Cardiac muscle cell (in vitro differentiated cells and primary cell): Measurements from ENCODE around the gene ARHGAP25. TPM values are rescaled to one million over a fixed set of nuclear protein-coding genes. Genes with fewer than 3 reads are reported as not detected.

Experiments
- DNase-seq, 2 donors: peaks; one replicate each; pipeline versions ENCODE4 v3.0.0 to v3.0.0-alpha.2; 2010 to 2017; ENCODE audit warnings: low read depth in 1 of 2, low spot score in 1 of 2
- H3K27ac ChIP-seq: fragments of 200-600 bp; sonication (generic); 2 replicates; pipeline ENCODE4 v1.5.1; 2016
- H3K27me3 ChIP-seq: fragments of 200-600 bp; sonication (generic); 2 replicates; pipeline ENCODE4 v1.6.0; 2016; ENCODE audit warnings: control low read depth
- H3K36me3 ChIP-seq: fragments of 200-600 bp; sonication (generic); 2 replicates; pipeline ENCODE4 v1.5.1; 2016; ENCODE audit warnings: control low read depth
- H3K4me1 ChIP-seq: fragments of 200-600 bp; sonication (generic); 2 replicates; pipeline ENCODE4 v1.8.1; 2017; ENCODE audit warnings: low read depth, mild to moderate bottlenecking, mixed run types
- H3K4me3 ChIP-seq: fragments of 200-600 bp; sonication (generic); 2 replicates; pipeline ENCODE4 v1.5.1; 2016; ENCODE audit warnings: mild to moderate bottlenecking
- H3K9me3 ChIP-seq: fragments of 200-600 bp; sonication (generic); 2 replicates; pipeline ENCODE4 v1.5.1; 2017; ENCODE audit warnings: low read depth, mild to moderate bottlenecking, control low read depth
- polyA plus RNA-seq: library from polyadenylated mRNA; unstranded; fragments of >200 nt; fragmentation: Nextera tagmentation; extraction: Ambion mirVana; gene quantifications from 2 replicates; pipeline ENCODE4 v1.2.1, GENCODE V29; 2016
- total RNA-seq: library from RNA; depleted of rRNA; stranded (reverse); fragments of >200 nt; gene quantifications from 2 replicates; pipeline ENCODE4 v1.2.3, GENCODE V29; 2016
- TF ChIP-seq, protein P1 (sequence below): IDR thresholded peaks from 2 replicates; pipeline ENCODE4 v1.5.1; 2012; ENCODE audit warnings: low read depth, mild to moderate bottlenecking, low read length

The ARHGAP25 gene
- total and polyA plus RNA-seq, 2 experiments from 2014 or later, result 3.9 to 7.7 TPM

DNA sequence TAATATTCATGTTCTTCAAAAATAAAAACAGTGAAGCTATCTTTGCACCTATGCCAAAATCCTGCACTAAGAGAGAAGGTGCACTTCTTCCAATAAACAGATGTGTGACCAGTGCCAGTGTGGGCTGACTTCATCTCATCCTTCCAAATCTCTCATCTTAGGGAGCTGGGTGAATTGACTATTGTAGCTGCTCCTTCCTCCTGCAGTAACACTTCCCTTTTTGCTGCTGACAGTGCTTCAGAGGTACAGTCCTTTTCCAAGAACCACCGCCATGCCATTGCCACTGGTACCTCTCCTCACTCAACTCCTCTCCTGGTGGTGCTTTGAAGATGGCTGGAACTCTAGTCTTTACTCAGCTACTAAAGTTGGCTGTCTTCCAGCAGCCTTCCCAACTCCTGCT is 42.1 kb upstream of the ARHGAP25 start:
- DNase-seq, result no peak
- Histone ChIP-seq H3K36me3 (no peaks in the 10 kb centered on the region), H3K4me1 (no peaks in the 10 kb centered on the region), H3K27ac (no peak overlapping the region), H3K9me3 (no peaks in the 10 kb centered on the region), H3K27me3 (no peaks in the 10 kb centered on the region), H3K4me3 (no peak overlapping the region)
- TF ChIP-seq, protein P1, sequence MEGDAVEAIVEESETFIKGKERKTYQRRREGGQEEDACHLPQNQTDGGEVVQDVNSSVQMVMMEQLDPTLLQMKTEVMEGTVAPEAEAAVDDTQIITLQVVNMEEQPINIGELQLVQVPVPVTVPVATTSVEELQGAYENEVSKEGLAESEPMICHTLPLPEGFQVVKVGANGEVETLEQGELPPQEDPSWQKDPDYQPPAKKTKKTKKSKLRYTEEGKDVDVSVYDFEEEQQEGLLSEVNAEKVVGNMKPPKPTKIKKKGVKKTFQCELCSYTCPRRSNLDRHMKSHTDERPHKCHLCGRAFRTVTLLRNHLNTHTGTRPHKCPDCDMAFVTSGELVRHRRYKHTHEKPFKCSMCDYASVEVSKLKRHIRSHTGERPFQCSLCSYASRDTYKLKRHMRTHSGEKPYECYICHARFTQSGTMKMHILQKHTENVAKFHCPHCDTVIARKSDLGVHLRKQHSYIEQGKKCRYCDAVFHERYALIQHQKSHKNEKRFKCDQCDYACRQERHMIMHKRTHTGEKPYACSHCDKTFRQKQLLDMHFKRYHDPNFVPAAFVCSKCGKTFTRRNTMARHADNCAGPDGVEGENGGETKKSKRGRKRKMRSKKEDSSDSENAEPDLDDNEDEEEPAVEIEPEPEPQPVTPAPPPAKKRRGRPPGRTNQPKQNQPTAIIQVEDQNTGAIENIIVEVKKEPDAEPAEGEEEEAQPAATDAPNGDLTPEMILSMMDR, result no peak

DNA sequence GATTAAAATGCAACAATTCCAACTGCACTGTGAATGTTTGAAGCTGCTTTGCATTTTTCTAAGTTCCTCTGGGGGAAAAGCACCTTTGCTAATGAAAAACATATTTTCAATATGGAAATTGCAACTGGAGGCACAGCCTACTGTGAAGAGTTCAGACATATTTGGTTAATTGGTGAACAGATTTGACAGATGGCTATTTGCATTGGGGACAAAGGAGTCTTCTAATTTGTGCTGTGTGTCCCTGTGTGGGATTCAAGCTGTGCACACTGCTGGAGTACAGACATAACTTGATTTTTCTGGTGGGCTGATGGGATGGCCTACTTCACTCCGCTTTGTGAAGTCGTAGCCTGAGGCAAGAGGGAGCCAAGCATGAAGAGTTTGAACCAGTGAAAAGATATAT is 40.7 kb upstream of the ARHGAP25 start:
- Histone ChIP-seq H3K4me1 (no peaks in the 10 kb centered on the region), H3K27me3 (no peaks in the 10 kb centered on the region), H3K27ac (no peak overlapping the region), H3K4me3 (no peak overlapping the region), H3K9me3 (no peaks in the 10 kb centered on the region), H3K36me3 (no peaks in the 10 kb centered on the region)
- DNase-seq, result no peak
- TF ChIP-seq, protein P1, result no peak

DNA sequence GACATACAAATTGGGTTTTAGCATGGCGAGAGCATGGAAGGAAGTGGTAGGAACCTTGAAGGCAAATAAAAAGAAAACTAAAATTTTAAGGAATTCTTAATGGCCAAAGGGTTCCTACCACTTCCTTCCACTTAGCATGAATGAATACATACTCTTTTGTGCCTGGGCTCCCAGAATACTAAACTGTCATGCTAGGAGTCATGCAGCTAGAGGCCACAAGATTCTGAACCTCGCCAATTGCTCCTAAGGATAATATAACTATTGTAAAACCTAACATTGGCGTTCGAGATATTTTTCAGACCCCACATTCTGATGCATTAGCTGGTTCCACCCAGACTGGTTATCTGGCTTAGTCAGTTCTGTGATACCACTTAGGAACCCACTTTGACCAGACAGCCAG is 38.6 kb upstream of the ARHGAP25 start:
- TF ChIP-seq, protein P1, result no peak
- no peaks in the 10 kb centered on the region for H3K27me3 ChIP-seq
- DNase-seq, result no peak
- no peaks in the 10 kb centered on the region for H3K9me3 ChIP-seq
- H3K27ac ChIP-seq, result no peak overlapping the region
- no peaks in the 10 kb centered on the region for H3K36me3 ChIP-seq
- H3K4me1 ChIP-seq, result no peaks in the 10 kb centered on the region
- H3K4me3 ChIP-seq, result no peak overlapping the region

DNA sequence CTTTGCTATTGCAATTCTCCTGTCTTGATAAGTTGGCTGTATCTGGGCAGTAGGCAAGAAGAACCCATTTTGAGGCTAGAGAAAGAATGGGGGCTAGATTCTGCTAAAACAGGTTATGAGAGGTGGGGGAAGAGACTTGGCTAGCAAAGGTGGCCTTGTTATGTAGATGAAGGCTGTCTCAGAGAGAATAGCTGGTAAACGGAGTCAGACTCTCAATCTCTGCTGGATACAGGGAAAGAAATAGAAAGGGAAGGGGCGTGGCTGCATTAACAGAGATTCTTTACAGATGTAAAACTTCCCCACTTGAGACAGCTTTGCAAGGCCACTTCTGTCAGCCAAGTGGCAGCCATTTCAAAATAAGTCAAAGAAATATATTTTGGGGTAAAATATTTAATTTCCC is 38.1 kb upstream of the ARHGAP25 start:
- H3K4me1 ChIP-seq, result no peaks in the 10 kb centered on the region
- no peak overlapping the region for H3K27ac ChIP-seq
- DNase-seq, result no peak
- TF ChIP-seq, protein P1, result no peak
- no peaks in the 10 kb centered on the region for H3K9me3 ChIP-seq
- no peaks in the 10 kb centered on the region for H3K36me3 ChIP-seq
- no peak overlapping the region for H3K4me3 ChIP-seq
- H3K27me3 ChIP-seq, result no peaks in the 10 kb centered on the region

DNA sequence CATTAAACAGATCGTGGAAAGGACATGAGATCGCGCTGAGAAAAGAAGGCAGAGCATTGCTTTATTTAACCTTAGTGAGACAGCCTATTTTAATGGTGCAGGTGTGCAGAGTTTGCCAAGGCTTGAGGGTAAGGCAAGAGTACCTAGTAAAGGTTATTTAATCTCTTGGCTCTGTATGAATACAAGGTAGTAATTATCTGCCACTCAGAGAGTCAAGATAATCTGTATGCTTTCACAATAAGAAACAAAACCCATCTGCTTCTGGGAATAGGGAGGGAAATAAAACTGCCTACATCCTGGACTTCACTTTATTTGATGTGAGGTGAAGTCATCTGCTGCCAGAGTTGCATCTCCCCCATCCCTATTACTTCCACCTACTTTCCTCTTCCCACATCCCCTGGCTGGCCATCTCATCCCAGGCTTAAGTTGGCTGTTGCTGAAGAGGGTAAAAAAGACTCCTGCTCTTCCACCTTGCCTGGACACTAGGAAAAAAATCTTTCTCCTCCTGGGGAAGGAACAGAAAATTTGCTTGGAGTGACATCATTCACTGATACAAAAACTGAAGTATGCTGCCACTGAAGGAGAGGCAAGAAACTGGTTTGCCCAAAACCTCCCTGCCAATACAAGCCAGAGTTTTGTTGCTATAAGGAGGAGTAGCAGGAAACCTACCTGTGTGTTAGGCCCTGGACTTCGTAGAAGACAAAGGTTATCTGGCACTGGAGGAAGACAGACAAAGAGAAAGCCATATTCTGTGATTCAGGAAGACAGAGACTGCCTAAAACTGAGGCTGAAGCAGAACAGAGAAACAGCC is 35.8 kb upstream of the ARHGAP25 start:
- Histone ChIP-seq H3K4me3 (no peak overlapping the region), H3K27me3 (no peaks in the 10 kb centered on the region), H3K4me1 (no peaks in the 10 kb centered on the region), H3K27ac (no peak overlapping the region), H3K36me3 (no peaks in the 10 kb centered on the region), H3K9me3 (no peaks in the 10 kb centered on the region)
- no peak for DNase-seq
- TF ChIP-seq, protein P1, result no peak
